ENCODE measurements around the gene HP. TPM values are rescaled to one million over a fixed set of nuclear protein-coding genes. Genes with fewer than 3 reads are reported as not detected.

Gene HP
- total RNA-seq, 1 donor from 2014 or later = not detected

DNA sequence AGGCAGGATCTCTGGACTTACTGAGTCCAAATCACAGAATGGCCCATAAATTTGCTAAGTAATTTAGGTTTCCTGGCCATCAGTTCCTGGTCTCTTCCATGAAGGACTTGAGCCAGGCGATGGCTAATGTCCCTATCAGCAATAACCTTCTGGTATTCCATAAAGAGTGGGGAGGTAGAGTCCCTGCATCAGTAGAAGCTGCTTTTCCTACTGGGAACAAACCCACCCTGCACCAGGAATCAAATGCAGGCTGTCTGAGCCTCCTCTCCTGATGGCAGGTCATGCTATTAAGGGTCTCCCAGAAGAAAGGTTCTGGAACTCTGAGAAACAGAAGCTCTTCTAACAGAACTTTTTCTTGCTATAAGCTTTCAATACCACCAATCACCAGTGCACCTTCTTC lies 7.3 kb downstream of the HP start:
- H3K4me3 Mint-ChIP-seq (ENCODE audit: unreplicated experiment) = no peak overlapping the region
- no peaks in the 10 kb centered on the region for H3K36me3 Mint-ChIP-seq (ENCODE audit: low read depth, unreplicated experiment)
- peaks cover 14% of the 10 kb centered on the region for H3K4me1 Mint-ChIP-seq (ENCODE audit: unreplicated experiment)
- H3K27ac Mint-ChIP-seq (ENCODE audit: unreplicated experiment) = no peak overlapping the region
- no peaks in the 10 kb centered on the region for H3K27me3 Mint-ChIP-seq (ENCODE audit: unreplicated experiment)
- H3K9me3 Mint-ChIP-seq (ENCODE audit: unreplicated experiment) = no peaks in the 10 kb centered on the region
- TF ChIP-seq CTCF (IDR thresholded peaks at IDR 0.05; ENCODE audit: unreplicated experiment) = no peak
- no peak for DNase-seq (ENCODE audit: low spot score)

GRCh38 chr16:72064361-72064894 lies 10.1 kb downstream of the HP start:
- Mint-ChIP-seq H3K4me3 (ENCODE audit: unreplicated experiment) (no peak overlapping the region), H3K27me3 (ENCODE audit: unreplicated experiment) (peaks cover 3% of the 10 kb centered on the region), H3K4me1 (ENCODE audit: unreplicated experiment) (peaks cover 35% of the 10 kb centered on the region), H3K27ac (ENCODE audit: unreplicated experiment) (no peak overlapping the region), H3K9me3 (ENCODE audit: unreplicated experiment) (no peaks in the 10 kb centered on the region), H3K36me3 (ENCODE audit: low read depth, unreplicated experiment) (no peaks in the 10 kb centered on the region)
- no peak for TF ChIP-seq CTCF (IDR thresholded peaks at IDR 0.05; ENCODE audit: unreplicated experiment)
- DNase-seq (ENCODE audit: low spot score) = no peak

- Mint-ChIP-seq H3K4me3 (ENCODE audit: unreplicated experiment) (no peak overlapping the region), H3K27me3 (ENCODE audit: unreplicated experiment) (peaks cover 3% of the 10 kb centered on the region), H3K9me3 (ENCODE audit: unreplicated experiment) (no peaks in the 10 kb centered on the region), H3K4me1 (ENCODE audit: unreplicated experiment) (peaks cover 55% of the 10 kb centered on the region), H3K36me3 (ENCODE audit: low read depth, unreplicated experiment) (no peaks in the 10 kb centered on the region), H3K27ac (ENCODE audit: unreplicated experiment) (no peak overlapping the region)
- peak; percentile 19 for DNase-seq (ENCODE audit: low spot score)
- TF ChIP-seq CTCF (IDR thresholded peaks at IDR 0.05; ENCODE audit: unreplicated experiment) = peak; percentile 49
Measured at GRCh38 chr16:72066747-72067146, 12.4 kb downstream of the HP start.

DNA sequence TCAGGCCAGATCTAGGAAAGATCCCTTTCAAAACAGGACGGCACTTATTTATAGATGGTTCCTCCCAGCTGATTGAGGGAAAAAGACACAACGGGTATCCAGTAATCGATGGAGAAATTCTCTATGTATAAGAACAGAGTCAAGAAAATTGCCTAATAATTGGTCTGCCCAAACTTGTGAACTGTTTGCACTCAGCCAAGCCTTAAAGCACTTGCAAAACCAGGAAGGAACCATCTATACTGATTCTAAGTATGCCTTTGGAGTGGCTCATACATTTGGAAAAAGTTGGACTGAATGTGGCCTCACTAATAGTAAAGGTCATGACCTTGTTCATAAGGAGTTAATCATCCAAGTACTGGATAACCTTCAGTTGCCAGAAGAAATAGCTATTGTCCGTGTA lies 14.6 kb downstream of the HP start:
- DNase-seq (ENCODE audit: low spot score) = no peak
- Mint-ChIP-seq H3K4me3 (ENCODE audit: unreplicated experiment) (no peak overlapping the region), H3K27me3 (ENCODE audit: unreplicated experiment) (peaks cover 3% of the 10 kb centered on the region), H3K27ac (ENCODE audit: unreplicated experiment) (peak overlapping the region; percentile 33), H3K36me3 (ENCODE audit: low read depth, unreplicated experiment) (peaks cover 5% of the 10 kb centered on the region), H3K9me3 (ENCODE audit: unreplicated experiment) (no peaks in the 10 kb centered on the region), H3K4me1 (ENCODE audit: unreplicated experiment) (peaks cover 59% of the 10 kb centered on the region)
- no peak for TF ChIP-seq CTCF (IDR thresholded peaks at IDR 0.05; ENCODE audit: unreplicated experiment)

DNA sequence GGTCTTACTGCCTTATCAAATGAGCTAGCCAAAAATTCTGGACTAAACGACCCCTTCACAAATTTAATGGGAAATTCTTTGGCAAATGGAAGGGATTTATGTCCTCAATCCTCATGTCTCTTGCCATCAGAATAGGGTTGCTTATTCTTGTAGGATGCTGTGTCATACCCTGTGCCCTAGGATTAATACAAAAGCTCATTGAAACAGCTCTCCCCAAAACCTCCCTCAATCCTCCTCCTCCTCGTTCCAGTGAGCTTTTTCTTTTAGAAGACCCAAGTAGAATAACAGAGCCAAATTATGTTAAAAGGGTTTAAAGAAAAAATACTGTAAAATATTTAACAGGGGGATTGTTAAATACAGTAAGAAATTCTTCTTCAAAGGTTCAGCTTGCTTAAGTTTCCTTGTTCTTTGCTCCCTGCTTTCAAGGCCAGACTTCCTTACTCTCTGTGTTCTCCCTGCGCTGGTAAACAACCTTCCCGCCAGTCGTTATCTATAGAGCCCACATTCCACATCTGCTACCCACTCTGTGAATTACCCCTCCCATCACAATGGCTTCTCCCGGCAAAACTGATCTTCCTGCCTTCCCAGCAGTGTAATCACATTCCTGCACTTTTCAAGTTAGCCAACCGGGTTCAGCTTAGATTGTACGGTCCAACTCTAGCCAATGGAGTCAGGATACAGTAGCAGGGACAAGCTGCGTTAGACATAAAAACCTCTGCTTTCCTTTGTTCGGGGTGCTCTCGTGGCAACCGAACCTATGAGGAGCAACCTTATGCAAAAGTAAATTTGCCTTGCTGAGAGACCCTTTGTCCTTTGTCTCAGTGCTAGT lies 18.4 kb downstream of the HP start:
- peak overlapping the region; percentile 81 for H3K27ac Mint-ChIP-seq (ENCODE audit: unreplicated experiment)
- peaks cover 43% of the 10 kb centered on the region for H3K4me1 Mint-ChIP-seq (ENCODE audit: unreplicated experiment)
- peaks cover 9% of the 10 kb centered on the region for H3K36me3 Mint-ChIP-seq (ENCODE audit: low read depth, unreplicated experiment)
- peaks cover 8% of the 10 kb centered on the region for H3K27me3 Mint-ChIP-seq (ENCODE audit: unreplicated experiment)
- peak; percentile 20 for DNase-seq (ENCODE audit: low spot score)
- no peaks in the 10 kb centered on the region for H3K9me3 Mint-ChIP-seq (ENCODE audit: unreplicated experiment)
- TF ChIP-seq CTCF (IDR thresholded peaks at IDR 0.05; ENCODE audit: unreplicated experiment) = no peak
- H3K4me3 Mint-ChIP-seq (ENCODE audit: unreplicated experiment) = no peak overlapping the region
